Stomach (tissue), 4 donors: ENCODE measurements around the gene UBE2G1.

Experiments
- EP300 ChIP-seq: sonication (generic); formaldehyde crosslinking; IDR thresholded peaks from one replicate; pipeline ENCODE4 v1.6.1; 2017; ENCODE audit warnings: antibody characterized with exemption
- POLR2A ChIP-seq, 4 donors: fragments of 450-650 bp; IDR thresholded peaks; one replicate each; pipeline ENCODE4 v1.6.1; 2016; ENCODE audit warnings: antibody characterized with exemption in 4 of 4, control low read depth in 2 of 4, mild to moderate bottlenecking in 1 of 4, moderate library complexity in 1 of 4
- POLR2AphosphoS5 ChIP-seq, 3 donors: sonication (generic); formaldehyde crosslinking; IDR thresholded peaks; one replicate each; pipeline ENCODE4 v1.6.1; 2016; ENCODE audit warnings: antibody characterized with exemption in 3 of 3
- TF ChIP-seq, protein P1 (sequence below), 7 experiments: fragments of 450-650 bp in 4 of 7; fragments of 200-600 bp in 3 of 7; sonication (generic) in 3 of 7; IDR thresholded peaks; one replicate each; pipeline ENCODE4 v1.5.1; 2016 to 2019; ENCODE audit warnings: antibody characterized with exemption in 7 of 7, control low read depth in 2 of 7, mild to moderate bottlenecking in 1 of 7

DNA sequence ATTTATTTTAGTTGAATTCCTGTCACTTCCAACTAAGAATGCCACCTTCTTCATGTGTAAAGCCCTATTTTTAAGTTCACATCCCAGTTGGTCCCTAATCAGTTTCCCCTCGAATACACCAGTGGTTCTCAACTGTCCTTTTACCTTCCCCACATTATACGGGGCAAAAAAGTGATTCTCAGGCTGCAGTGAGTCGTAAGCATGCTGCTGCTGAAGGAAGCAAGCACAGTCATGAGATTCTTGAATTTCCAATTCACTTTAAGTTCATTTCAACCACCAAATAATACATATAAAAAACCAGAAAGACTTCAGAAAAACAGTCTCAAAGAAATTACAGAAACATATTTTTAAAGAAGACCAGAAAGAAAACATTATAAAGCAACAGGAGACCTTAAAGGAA lies 47.9 kb downstream of the UBE2G1 start:
- TF ChIP-seq, protein P1, sequence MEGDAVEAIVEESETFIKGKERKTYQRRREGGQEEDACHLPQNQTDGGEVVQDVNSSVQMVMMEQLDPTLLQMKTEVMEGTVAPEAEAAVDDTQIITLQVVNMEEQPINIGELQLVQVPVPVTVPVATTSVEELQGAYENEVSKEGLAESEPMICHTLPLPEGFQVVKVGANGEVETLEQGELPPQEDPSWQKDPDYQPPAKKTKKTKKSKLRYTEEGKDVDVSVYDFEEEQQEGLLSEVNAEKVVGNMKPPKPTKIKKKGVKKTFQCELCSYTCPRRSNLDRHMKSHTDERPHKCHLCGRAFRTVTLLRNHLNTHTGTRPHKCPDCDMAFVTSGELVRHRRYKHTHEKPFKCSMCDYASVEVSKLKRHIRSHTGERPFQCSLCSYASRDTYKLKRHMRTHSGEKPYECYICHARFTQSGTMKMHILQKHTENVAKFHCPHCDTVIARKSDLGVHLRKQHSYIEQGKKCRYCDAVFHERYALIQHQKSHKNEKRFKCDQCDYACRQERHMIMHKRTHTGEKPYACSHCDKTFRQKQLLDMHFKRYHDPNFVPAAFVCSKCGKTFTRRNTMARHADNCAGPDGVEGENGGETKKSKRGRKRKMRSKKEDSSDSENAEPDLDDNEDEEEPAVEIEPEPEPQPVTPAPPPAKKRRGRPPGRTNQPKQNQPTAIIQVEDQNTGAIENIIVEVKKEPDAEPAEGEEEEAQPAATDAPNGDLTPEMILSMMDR (IDR thresholded peaks at IDR 0.05): no peak
- no peak for TF ChIP-seq EP300
- no peak for TF ChIP-seq POLR2A (IDR thresholded peaks at IDR 0.05)
- no peak for TF ChIP-seq POLR2AphosphoS5 (IDR thresholded peaks at IDR 0.05)
